NCI-H460 (cell line): ENCODE measurements around the gene ANKRD1. TPM values are rescaled to one million over a fixed set of nuclear protein-coding genes. Genes with fewer than 3 reads are reported as not detected.
"Not testable (repeated sequence)": the region's sequence is repeated elsewhere in the genome, so short reads cannot be mapped to it uniquely, and the experiment has no call there.

Source experiments
- DNase-seq: peaks from one replicate; pipeline ENCODE4 v3.0.0-alpha.2; 2016; ENCODE audit warnings: low read depth; ENCODE audit errors: extremely low read depth
- polyA plus RNA-seq: library from polyadenylated mRNA; depleted of rRNA; stranded (reverse); fragments of >200 nt; gene quantifications from 2 replicates; pipeline ENCODE4 v1.2.3, GENCODE V29; 2014; cell fraction: nucleus; rRNA removed
- total RNA-seq: library from RNA; depleted of rRNA; stranded (reverse); fragments of >200 nt; shearing (Covaris generic); gene quantifications from 2 replicates; pipeline ENCODE4 v1.2.3, GENCODE V29; 2014; rRNA removed

Gene ANKRD1
- total RNA-seq = 6.8 and 8.2 TPM in 2 replicates
- 5.4 and 7.1 TPM in 2 replicates for polyA plus RNA-seq

DNA sequence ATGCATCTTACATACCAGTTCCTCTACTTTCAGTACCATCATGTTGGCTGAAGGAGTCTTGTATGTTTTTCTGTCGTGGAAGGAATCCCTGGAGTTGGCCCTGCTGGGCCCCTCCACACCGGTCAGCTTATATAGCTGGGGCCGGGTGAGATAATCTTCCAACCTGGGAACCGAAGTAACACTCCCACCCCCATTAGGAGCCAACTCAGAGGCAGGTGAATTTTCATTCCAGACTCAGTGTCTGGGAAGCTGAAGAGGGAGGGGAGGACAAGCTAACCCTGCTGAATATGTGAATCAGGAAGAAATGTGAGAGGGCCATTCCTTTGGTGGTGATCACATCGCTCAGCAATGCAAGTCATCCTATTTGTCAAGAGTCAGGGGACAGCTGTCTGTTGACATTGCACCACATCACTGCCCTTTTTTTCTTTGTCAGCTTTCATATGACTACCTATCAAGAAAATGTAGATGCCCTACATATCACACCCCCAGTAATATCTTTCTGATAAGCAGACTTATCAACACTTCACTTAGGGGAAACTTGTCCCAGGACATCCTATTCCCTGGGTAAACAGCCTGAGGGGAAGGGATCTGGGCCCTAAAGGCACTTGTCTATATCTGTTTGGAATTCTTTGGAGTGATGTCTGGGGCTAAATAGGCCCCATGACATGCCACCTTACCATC, at the start of gene ANKRD1:
Gene ANKRD1 (minus strand): TSS at position 102 of the 681 bp plus-strand sequence. CDS start 60 bp downstream, at position 42.
- DNase-seq = peak; percentile 89

DNA sequence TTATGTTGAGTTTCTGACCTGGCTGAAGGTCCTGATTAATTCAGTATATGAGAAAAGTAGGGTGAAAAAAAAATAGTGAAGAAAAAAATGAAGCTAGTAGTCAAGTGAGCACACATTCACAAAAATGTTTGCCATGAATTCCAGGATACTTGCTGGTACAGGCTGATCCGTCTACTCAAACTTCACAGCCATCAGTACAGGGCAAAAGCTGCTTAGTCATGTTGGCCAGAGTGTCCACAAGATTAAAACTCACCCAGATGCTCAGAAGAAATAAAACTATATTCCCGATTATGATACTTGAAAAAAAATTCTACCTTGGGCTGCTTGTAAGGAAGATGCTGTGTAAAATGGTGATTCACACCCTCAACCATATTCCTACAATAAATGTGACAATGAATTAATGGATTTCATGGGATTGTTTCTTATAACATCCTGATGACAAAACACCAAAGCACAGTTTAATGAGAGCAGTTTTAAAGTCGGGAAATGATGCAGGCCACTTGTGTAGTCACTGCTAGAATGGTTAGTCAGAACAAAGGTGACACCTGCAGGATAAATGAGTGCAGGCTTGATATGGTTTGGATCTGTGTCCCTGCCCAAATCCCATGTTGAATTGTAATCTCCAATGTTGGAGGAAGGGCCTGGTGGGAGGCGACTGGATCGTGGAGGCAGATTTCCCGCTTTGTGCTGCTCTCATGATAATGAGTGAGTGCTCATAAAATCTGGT, 49.2 kb upstream of the ANKRD1 start:
- peak; percentile 12 for DNase-seq

DNA sequence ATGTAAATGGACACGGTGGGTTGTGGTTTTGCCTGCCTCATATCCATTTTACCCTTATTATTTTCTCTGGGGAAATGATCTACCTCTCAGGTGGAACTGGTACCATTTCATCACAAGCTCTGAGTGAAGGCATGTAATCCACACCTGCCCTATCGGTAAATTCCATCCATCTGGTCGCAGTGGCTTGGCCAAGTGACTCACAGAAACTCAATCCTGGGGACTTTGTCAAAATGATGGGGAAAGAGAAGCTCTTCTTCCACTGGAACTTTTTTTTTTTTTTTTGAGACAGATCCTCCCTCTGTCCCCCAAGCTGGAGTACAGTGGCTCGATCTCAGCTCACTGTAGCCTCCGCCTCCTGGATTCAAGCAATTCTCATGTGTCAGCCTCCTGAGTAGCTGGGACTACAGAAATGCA, 48.2 kb upstream of the ANKRD1 start:
- no peak for DNase-seq

DNA sequence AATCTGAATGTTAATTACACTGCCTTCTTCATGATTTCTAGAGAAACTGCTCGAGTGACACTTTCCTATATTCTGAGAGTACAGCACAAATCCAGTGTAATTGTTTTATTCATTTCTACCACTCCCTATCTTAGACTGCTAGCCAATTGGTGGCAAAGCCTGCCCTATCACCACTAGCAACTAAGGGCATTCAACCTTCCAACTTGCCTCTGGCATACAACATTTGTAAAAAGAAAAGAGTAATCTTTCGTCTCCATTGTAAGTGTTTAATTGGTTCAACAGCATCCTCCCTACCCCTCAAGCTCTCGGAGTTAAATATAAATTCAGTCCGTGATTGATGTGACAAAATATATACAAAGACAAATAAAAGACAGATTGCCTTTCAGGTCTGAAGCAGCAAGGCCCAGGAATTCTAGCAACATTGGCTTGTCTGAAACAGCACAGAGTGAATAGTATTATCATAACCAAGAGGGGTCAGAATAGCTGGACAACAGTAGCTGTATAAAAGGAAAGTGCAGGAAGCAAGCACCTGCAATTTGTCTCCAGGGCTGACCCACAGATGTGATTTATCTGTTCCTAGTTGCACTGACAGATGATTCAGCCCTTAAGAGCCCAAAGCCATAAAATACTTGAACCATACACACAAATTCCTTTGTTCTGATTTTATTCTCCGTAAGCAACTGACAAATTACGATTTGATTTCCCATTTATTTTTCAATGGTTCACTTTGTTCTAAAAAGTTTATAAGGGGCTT, 47.6 kb upstream of the ANKRD1 start:
- DNase-seq = no peak

DNA sequence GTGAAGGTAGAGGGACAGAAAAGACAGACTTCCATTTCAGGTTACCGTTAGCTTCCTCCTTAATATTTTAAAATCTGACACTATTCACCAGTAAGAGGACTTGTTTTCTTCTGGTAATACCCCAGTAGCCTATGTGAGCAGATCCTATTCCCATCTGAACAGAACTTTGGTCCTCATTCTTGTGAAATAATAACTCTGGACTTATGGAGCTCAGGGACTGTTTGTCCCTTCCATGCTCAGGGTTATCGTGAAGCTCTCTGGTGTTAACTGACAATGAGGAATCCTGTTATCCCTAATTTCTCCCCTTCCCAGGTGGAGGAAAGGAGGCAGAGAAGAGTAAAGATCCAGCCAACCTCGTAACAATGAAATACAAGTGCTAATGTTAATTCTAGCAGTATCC, 47.0 kb upstream of the ANKRD1 start:
- no peak for DNase-seq

DNA sequence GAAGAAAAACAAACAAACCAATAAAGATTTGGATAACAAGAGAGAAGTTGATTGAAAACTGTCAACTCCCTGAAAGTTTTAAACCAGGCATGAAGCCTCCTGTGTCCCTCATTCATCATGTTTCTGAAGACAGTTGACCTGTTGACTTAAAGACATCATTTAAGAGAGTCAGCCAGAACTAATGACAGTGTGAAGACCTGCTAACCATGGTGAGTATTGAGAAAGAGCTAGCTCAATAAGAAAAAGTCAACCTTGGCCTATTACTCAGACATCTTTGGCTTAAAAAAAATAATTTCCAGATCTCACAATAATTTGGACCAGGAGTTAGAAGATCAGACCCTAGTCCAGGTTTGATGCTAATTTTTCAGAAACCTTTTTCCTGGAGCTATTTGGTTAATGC, 45.3 kb upstream of the ANKRD1 start:
- no peak for DNase-seq

DNA sequence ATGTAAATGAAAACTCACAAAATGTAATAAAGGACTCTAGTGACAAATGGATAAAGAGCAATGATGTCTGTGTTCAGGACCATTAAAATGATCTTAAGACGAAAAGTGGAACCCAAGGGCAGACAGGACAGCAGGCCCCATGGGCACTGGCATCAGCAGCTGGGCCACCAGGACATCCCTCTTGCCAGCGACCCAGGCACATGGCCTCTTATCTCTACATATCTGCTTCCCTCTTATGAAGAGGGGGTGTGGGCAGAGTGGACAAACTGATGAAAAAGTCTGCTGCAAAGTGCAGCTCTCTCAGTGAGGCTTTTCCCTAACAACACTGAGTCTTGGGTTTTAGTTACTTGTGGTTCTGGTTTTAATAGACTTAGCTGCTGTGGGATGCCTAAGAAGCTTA, 44.8 kb upstream of the ANKRD1 start:
- no peak for DNase-seq

DNA sequence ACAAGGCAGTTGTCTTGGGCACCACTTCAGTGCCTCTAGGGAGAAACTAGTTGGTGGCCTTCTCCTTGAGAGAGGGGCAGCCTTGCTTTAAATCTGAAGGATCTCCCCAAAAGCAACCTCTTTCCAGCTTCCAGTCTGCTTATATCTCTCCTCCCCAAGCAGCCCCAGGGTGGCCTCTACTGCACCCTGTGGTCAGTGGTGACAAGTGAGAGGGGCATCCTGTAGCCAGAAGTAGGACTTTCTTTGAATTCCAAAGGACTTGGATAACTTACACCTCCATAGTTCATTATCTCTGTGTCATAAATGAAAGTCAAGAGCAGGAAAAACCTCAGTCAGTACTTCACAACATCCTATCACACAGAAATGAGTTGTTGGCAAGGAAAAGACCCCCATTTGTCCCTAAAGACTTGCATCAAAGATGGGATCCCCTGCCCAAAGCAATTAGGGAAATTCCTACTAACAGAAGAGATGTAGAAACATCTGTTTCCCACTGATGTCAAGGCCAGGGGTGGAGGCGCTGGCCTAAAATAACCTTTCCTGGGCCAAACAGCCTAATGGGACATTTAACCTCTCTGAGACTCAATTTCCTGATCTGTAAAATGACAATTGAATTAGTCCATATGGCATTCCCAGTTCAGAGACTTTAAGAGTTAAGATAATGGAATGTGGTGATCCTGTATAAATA, 44.0 kb upstream of the ANKRD1 start:
- no peak for DNase-seq

DNA sequence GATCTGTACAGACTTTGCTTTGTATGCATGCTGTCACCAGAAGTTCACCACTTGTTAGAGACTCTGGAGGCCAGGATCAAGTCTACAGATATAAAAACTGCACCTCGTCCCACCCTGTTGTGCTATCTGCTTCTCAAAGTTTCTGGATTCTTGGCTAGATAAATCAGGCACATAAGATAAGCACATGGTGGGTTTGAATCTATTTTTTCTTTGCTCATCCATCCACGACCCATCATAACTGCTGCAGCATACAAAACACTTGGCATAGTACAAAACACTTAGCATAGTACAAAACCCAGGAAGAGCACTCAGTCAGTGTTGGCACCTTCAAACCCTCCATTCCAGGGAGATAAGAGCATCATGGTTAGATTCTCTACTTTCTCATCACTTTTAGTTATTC, 42.4 kb upstream of the ANKRD1 start:
- no peak for DNase-seq

DNA sequence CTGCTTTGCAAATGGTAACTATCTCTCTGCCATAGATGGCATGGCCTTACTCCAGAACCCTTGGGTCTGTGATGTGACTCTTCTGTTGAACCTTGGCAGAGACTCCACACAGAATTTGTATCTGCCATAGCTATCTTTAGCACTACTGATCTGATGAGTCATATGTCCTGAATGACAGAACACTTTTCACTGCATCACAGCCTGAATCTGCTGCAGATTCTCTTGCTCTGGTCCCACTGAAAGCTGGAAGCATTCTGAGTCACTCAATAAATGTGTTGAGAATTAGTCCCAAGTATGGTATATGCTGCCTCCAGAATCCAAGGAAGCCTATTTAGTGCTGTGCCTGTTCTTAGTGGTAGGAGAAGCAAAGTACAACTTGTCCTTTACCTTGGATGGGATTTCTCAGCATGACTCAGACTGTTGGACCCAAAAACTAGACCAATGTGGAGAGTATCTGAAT, 39.5 kb upstream of the ANKRD1 start:
- peak; percentile 26 for DNase-seq

DNA sequence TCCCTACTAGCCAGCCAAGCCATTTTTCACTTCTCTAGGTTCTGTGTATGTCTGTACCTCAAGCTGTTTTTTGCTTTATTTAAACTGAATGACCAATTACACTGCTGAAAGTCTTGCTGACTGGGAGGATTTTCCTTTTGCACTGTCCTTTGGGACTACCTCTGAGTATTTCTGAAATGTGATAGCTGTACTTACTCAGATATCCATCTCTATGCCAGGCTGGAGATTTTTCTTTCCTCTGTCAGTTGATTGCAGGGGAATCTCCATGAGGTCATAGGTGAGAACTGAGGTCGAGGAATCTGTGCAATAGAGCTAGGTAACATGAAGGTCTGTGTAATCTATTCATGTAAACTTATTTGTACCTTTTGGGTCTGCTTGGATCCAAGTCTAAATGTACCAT, 38.9 kb upstream of the ANKRD1 start:
- DNase-seq = no peak

DNA sequence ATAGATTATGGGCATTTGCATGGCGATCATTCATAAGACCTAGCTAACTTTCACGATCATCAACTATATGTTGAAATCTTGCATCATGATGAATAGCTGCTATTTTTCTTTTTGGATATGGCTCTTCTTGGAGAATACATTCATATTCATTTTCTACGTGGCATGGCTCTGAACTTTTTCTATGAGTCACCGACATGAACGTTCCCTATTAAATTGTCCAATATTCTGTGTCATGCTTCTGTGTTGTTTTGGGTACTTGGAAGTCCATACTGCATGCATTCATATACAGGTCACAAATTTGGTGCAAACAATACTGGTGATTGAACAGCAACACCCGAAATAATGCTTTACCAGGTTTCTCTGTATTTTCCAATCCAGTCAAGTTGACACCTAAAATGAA, 37.9 kb upstream of the ANKRD1 start:
- no peak for DNase-seq

DNA sequence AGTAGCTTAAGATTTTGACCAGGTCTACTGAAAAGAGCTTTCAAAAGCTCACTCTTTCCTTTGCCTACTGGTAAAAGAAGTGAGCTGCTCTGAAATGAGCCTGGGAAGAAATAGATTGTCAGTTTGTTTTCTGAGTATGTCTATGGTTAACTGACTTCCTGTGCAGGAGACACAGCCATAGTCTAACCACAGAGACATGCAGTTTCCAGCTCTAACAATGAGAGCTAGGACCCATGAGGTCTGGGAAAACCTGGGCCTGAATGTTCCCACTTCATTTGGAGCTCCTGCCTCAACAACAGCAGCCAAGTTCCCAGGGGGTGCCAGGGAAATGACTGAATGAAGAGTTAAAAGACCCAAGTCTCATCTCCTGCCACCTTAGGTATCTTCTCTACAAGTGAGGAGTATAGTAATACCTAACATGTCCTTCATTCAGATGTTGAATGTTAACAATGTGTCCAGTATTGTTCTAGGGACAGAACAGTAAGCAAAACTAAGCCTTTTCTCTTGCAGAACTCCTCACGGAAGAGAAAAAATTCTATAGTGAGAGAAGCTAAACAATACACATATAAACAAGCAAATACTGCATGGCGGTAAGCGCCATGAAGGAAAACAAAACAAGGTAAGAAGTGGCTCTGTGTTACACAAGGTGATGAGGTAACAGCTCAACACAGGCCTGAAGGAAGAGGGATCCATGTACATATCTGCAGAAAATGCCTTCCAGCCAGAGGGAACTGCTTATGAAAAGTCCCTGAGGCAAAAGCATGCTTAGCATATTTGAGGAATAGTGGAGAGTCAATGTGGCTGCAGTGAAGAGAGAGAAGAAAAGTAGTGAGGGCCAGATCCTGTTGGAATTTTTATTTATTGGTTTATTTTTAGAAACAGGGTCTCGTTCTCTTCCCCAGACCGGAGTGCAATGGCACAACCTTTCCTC, 26.4 kb upstream of the ANKRD1 start:
- no peak for DNase-seq

DNA sequence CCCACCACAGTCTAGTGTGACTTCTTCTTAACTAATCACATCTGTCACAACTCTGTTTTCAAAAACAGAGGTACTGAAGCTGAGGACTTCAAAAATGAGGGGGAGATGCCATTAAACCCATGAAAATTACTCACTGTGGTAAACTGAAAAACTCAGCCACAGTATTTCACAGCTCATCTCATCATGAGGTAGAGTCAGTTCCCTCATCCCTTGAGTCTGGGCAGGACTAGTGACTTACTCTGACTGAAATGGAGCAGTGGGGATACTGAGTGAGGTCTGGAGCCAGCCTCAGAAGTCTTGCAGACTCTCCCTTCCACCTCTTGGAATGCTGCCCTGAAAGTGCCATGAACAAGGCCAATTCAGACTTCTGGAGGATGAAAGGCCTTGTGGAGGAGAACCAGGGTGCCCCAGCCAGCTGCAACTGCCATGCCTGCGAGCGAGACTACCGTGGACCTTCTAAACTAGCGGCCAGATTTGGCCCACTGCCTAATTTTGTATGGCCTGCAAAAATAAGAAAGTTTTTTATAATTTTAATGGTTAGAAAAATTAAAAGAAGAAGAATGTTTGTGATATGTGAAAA, 24.7 kb upstream of the ANKRD1 start:
- no peak for DNase-seq

DNA sequence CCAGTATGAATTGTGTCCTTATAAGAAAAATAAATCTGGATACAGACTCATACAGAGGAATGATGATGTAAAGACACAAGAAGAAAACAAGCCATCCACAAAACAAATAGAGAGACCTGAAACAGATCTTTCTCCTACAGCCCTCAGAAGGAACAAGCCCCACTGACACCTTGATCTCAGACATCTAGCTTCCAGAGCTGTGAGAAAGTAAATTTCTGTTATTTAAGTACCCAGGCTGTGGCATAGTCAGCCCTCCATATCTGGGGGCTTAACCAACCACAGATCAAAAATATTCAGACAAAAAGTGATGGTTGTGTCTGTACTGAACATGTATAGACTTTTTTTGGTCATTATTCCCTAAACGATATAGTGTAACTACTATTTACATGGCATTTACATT, 23.9 kb upstream of the ANKRD1 start:
- DNase-seq = no peak

DNA sequence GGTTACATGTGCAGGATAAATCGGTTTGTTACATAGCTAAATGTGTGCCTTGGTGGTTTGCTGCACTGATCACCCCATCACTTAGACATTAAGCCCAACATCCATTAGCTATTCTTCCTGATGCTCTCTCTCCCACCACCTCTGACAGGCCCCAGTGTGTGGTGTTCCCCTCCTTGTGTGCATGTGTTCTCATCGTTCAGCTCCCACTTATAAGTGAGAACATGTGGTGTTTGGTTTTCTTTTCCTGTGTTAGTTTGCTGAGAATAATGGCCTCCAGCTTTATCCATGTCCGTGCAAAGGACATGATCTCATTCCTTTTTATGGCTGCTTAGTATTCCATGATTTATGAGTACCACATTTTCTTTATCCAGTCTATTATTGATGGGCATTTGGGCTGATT, 22.1 kb upstream of the ANKRD1 start:
- not testable (repeated sequence) for DNase-seq

DNA sequence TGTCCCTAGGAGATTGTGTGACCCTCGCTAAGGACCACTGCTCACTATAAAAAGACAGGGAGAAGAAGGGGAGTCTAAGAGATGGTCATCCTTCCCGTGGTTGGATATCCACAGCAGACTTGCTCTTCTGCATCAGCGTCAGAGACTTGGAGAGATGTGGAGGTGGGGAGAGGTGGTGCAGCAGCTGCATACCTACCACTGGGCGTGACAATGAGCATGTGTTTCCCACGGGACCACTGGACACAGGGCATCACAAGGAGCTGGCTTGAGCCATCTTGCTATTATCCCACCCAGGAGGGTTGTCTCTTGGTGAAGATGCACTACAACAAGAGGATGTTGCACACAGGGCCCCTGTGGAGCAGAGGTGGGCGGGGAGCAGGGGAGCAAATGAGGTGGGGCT, 18.8 kb upstream of the ANKRD1 start:
- no peak for DNase-seq

DNA sequence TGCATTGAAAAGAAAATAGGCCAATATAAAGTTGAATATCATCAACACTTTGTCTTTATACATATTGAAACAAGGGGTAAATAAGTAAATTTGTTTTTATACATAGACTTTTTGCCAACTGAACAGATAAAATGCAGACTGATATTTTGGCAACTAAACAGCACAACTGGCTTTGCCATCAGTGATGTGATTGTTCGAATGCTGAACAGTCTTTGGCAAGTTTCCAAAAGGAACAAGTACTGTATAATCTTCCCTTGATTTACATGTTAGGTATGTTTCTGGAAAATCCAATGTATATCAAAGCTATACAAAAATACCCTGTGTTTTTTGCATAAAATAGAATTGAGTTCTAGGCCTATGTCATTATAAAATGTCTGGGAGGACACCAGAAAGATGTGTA, 18.2 kb upstream of the ANKRD1 start:
- no peak for DNase-seq

DNA sequence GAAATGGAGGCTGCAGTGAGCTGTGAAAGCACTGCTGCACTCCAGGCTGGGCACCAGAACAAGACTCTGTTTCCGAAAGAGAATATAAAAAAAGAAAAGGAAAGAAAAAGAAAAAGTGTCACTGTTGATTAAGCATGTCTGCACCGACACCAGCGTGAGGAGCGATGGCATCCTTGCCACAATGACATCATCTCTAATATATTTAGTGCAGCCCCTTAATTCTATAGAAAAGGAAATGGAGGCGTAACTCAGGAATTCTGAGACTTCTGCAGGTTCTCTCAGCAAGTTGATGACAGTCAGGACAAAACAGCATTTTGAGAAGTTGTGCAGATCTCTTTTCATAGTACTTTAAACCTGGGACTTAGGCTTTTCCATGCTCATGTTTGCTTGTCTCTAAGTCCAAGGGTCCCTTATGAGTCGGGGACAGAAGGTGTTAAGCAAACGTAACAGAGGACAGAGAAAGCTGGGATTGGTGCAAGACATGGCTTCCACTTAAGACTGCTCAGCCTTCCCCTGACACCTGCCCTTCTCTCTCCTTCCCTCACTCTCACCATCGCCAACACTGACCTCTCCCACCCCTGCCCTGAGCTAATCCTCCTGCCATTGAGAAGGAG, 16.9 kb upstream of the ANKRD1 start:
- DNase-seq = no peak
